Stimulated activated CD4-positive, alpha-beta T cell treated with anti-CD3 and anti-CD28 coated beads, Interleukin-1b, Interleukin-23, amount 100 ng/mL, for 1 hour (primary cell): ENCODE measurements around the gene FGF12.

ENCODE experiments used
- DNase-seq, 2 donors: peaks; one replicate each; pipeline ENCODE4 v3.0.0-alpha.2; 2020; ENCODE audit warnings: low read depth in 2 of 2

Gene FGF12

GRCh38 chr3:192684151-192684550 is 43.2 kb downstream of the FGF12 start:
- no peak for DNase-seq

- DNase-seq, result no peak
These were observed 51.2 kb downstream of the FGF12 start for GRCh38 chr3:192675958-192676649.

GRCh38 chr3:192655628-192656027 is 71.7 kb downstream of the FGF12 start:
- no peak for DNase-seq

GRCh38 chr3:192655040-192655439 is 72.3 kb downstream of the FGF12 start:
- DNase-seq, result no peak

GRCh38 chr3:192653862-192654261 is 73.5 kb downstream of the FGF12 start:
- DNase-seq, result no peak

- DNase-seq, result no peak
These were observed 74.6 kb downstream of the FGF12 start for GRCh38 chr3:192652727-192653126.

GRCh38 chr3:192651836-192652512 is 75.4 kb downstream of the FGF12 start:
- no peak for DNase-seq

- DNase-seq, result no peak
These were observed 81.9 kb downstream of the FGF12 start for GRCh38 chr3:192645437-192645836.

- DNase-seq, result no peak
These were observed 84.7 kb downstream of the FGF12 start for GRCh38 chr3:192642651-192643050.

GRCh38 chr3:192641919-192642318 is 85.4 kb downstream of the FGF12 start:
- DNase-seq, result no peak

- no peak for DNase-seq
These were observed 87.4 kb downstream of the FGF12 start for GRCh38 chr3:192639987-192640386.

GRCh38 chr3:192637803-192638202 is 89.5 kb downstream of the FGF12 start:
- DNase-seq, result no peak

- DNase-seq, result no peak
These were observed 90.6 kb downstream of the FGF12 start for GRCh38 chr3:192636517-192637444.

GRCh38 chr3:192629429-192629828 is 97.9 kb downstream of the FGF12 start:
- DNase-seq, result no peak

- DNase-seq, result no peak
These were observed 105.4 kb downstream of the FGF12 start for GRCh38 chr3:192621909-192622308.

- DNase-seq, result no peak
These were observed 107.1 kb downstream of the FGF12 start for GRCh38 chr3:192620275-192620674.

- no peak for DNase-seq
These were observed 115.9 kb downstream of the FGF12 start for GRCh38 chr3:192611411-192611810.

- DNase-seq, result no peak
These were observed 118.4 kb downstream of the FGF12 start for GRCh38 chr3:192608726-192609600.

- DNase-seq, result no peak
These were observed 119.5 kb downstream of the FGF12 start for GRCh38 chr3:192607798-192608197.

- no peak for DNase-seq
These were observed 129.4 kb downstream of the FGF12 start for GRCh38 chr3:192597913-192598312.

GRCh38 chr3:192597506-192597905 is 129.8 kb downstream of the FGF12 start:
- no peak for DNase-seq
